Measurements from ENCODE around the gene NR1D2.

Gene NR1D2

GRCh38 chr3:23993556-23994243, 48.6 kb downstream of the NR1D2 start:
- TF ChIP-seq EZH2phosphoT487 (IDR thresholded peaks at IDR 0.05; ENCODE audit: borderline replicate concordance, low read length) (no peak), CTCF (IDR thresholded peaks at IDR 0.05; ENCODE audit: low read depth, low read length, poor library complexity, severe bottlenecking) (no peak)
- no peak overlapping the region for H3K4me3 ChIP-seq (ENCODE audit: low read length)
- no peaks in the 10 kb centered on the region for H3K9me2 ChIP-seq (replicated peaks; ENCODE audit: control insufficient read depth, low read length)
- no peaks in the 10 kb centered on the region for H3K36me3 ChIP-seq (ENCODE audit: control insufficient read depth, low read length)
- H3K4me1 ChIP-seq (ENCODE audit: control insufficient read depth, low read length): 0 out of 2 replicates have a peak, but pooled peaks cover 3% of the 10 kb centered on the region
- H3K27me3 ChIP-seq (ENCODE audit: control insufficient read depth, low read length): peaks cover 8% of the 10 kb centered on the region
- no peak overlapping the region for H3K4me2 ChIP-seq (ENCODE audit: low read length)
- no peaks in the 10 kb centered on the region for H3F3A ChIP-seq (ENCODE audit: control insufficient read depth, insufficient read depth)
- no peak overlapping the region for H3K27ac ChIP-seq (ENCODE audit: low read depth, low read length)
- no peaks in the 10 kb centered on the region for H3K79me2 ChIP-seq (ENCODE audit: control insufficient read depth, low read length)
- H4K20me1 ChIP-seq (ENCODE audit: control insufficient read depth, insufficient read depth, low read depth, low read length): no peaks in the 10 kb centered on the region
- no peaks in the 10 kb centered on the region for H3K9me3 ChIP-seq (ENCODE audit: control insufficient read depth, insufficient read depth, low read length)

GRCh38 chr3:23994244-23994569, 49.1 kb downstream of the NR1D2 start:
- TF ChIP-seq EZH2phosphoT487 (IDR thresholded peaks at IDR 0.05; ENCODE audit: borderline replicate concordance, low read length) (no peak), CTCF (IDR thresholded peaks at IDR 0.05; ENCODE audit: low read depth, low read length, poor library complexity, severe bottlenecking) (no peak)
- 0 out of 2 replicates have a peak, but pooled peaks cover 3% of the 10 kb centered on the region for H3K4me1 ChIP-seq (ENCODE audit: control insufficient read depth, low read length)
- no peak overlapping the region for H3K27ac ChIP-seq (ENCODE audit: low read depth, low read length)

GRCh38 chr3:23995219-23995618, 50.1 kb downstream of the NR1D2 start:
- no peaks in the 10 kb centered on the region for H4K20me1 ChIP-seq (ENCODE audit: control insufficient read depth, insufficient read depth, low read depth, low read length)
- H3K9me3 ChIP-seq (ENCODE audit: control insufficient read depth, insufficient read depth, low read length): no peaks in the 10 kb centered on the region
- H3K4me1 ChIP-seq (ENCODE audit: control insufficient read depth, low read length): 0 out of 2 replicates have a peak, but pooled peaks cover 3% of the 10 kb centered on the region
- peaks cover 8% of the 10 kb centered on the region for H3K27me3 ChIP-seq (ENCODE audit: control insufficient read depth, low read length)
- TF ChIP-seq CTCF (IDR thresholded peaks at IDR 0.05; ENCODE audit: low read depth, low read length, poor library complexity, severe bottlenecking) (no peak), EZH2phosphoT487 (IDR thresholded peaks at IDR 0.05; ENCODE audit: borderline replicate concordance, low read length) (no peak)
- no peaks in the 10 kb centered on the region for H3K9me2 ChIP-seq (replicated peaks; ENCODE audit: control insufficient read depth, low read length)
- no peak overlapping the region for H3K4me3 ChIP-seq (ENCODE audit: low read length)
- H3K79me2 ChIP-seq (ENCODE audit: control insufficient read depth, low read length): no peaks in the 10 kb centered on the region
- no peaks in the 10 kb centered on the region for H3F3A ChIP-seq (ENCODE audit: control insufficient read depth, insufficient read depth)
- H3K27ac ChIP-seq (ENCODE audit: low read depth, low read length): no peak overlapping the region
- no peaks in the 10 kb centered on the region for H3K36me3 ChIP-seq (ENCODE audit: control insufficient read depth, low read length)
- no peak overlapping the region for H3K4me2 ChIP-seq (ENCODE audit: low read length)

More at GRCh38 chr3:23994244-23994569, 49.1 kb downstream of the NR1D2 start:
- peaks cover 8% of the 10 kb centered on the region for H3K27me3 ChIP-seq (ENCODE audit: control insufficient read depth, low read length)
- H4K20me1 ChIP-seq (ENCODE audit: control insufficient read depth, insufficient read depth, low read depth, low read length): no peaks in the 10 kb centered on the region
- H3F3A ChIP-seq (ENCODE audit: control insufficient read depth, insufficient read depth): no peaks in the 10 kb centered on the region
- no peaks in the 10 kb centered on the region for H3K36me3 ChIP-seq (ENCODE audit: control insufficient read depth, low read length)
- H3K9me2 ChIP-seq (replicated peaks; ENCODE audit: control insufficient read depth, low read length): no peaks in the 10 kb centered on the region
- H3K9me3 ChIP-seq (ENCODE audit: control insufficient read depth, insufficient read depth, low read length): no peaks in the 10 kb centered on the region
- H3K79me2 ChIP-seq (ENCODE audit: control insufficient read depth, low read length): no peaks in the 10 kb centered on the region
- no peak overlapping the region for H3K4me3 ChIP-seq (ENCODE audit: low read length)
- no peak overlapping the region for H3K4me2 ChIP-seq (ENCODE audit: low read length)

All from DOHH2 (cell line).